ENCODE data around the gene CDCA4. TPM values are rescaled to one million over a fixed set of nuclear protein-coding genes. Genes with fewer than 3 reads are reported as not detected.

CDCA4 gene
- total RNA-seq, 1 experiment from 2014 or later, result 57.7 TPM

GRCh38 chr14:104964546-104964945, 56.3 kb downstream of the CDCA4 start:
- H3K4me3 Mint-ChIP-seq, result no peak overlapping the region
- no peaks in the 10 kb centered on the region for H3K9me3 Mint-ChIP-seq
- no peaks in the 10 kb centered on the region for H3K79me2 ChIP-seq (ENCODE audit: insufficient read depth, low read length)
- H2AK5ac ChIP-seq (ENCODE audit: insufficient read length, low read length), result no peak overlapping the region
- H3K4me1 ChIP-seq (ENCODE audit: insufficient read depth, low read length), result peaks cover 3% of the 10 kb centered on the region; the same call in 1 of the 2 replicates
- H2AFZ ChIP-seq (ENCODE audit: low read length), result no peak overlapping the region
- no peak overlapping the region for H3K56ac ChIP-seq (ENCODE audit: insufficient read length, low read depth, low read length)
- peaks cover 6% of the 10 kb centered on the region for H3K23me2 ChIP-seq (ENCODE audit: insufficient read length, low read depth, low read length, poor library complexity, severe bottlenecking)
- no peak for TF ChIP-seq CTCF (conservative IDR thresholded peaks at IDR 0.05)
- H3K4me2 ChIP-seq (ENCODE audit: insufficient read depth, insufficient read length, low read length), result no peak overlapping the region
- H3K9me3 ChIP-seq (ENCODE audit: control insufficient read depth, low read depth, low read length), result no peaks in the 10 kb centered on the region
- H3K79me1 ChIP-seq (ENCODE audit: insufficient read depth, low read depth, low read length, poor library complexity, severe bottlenecking), result no peaks in the 10 kb centered on the region
- H3K27ac Mint-ChIP-seq, result no peak overlapping the region
- no peaks in the 10 kb centered on the region for H3K36me3 Mint-ChIP-seq (ENCODE audit: insufficient read depth in 1 of 3, low read depth in 3 of 3)
- H3K4ac ChIP-seq (ENCODE audit: low read depth, low read length), result no peak overlapping the region
- H4K91ac ChIP-seq (ENCODE audit: insufficient read length, low read depth, low read length), result no peak overlapping the region
- no peak overlapping the region for H3K27ac ChIP-seq (ENCODE audit: insufficient read length, low read depth, low read length)
- no peaks in the 10 kb centered on the region; the same call in 1 of the 2 replicates for H3K27me3 ChIP-seq (ENCODE audit: insufficient read depth, low read length)
- peaks cover 11 to 17% of the 10 kb centered on the region in 2 experiments for H3K4me1 Mint-ChIP-seq
- H3K23ac ChIP-seq (ENCODE audit: insufficient read length, low read depth, low read length), result no peak overlapping the region
- peaks cover 23% of the 10 kb centered on the region for H3K27me3 Mint-ChIP-seq (ENCODE audit: low read depth)
- H4K8ac ChIP-seq (replicated peaks; ENCODE audit: insufficient read length, low read depth, low read length), result no peak overlapping the region
- H4K20me1 ChIP-seq (ENCODE audit: control insufficient read depth, insufficient read depth, insufficient read length), result no peaks in the 10 kb centered on the region
- no peak for DNase-seq
- H3K18ac ChIP-seq (ENCODE audit: insufficient read length, low read depth, low read length), result no peak overlapping the region
- H3K9ac ChIP-seq (ENCODE audit: extremely low read depth, insufficient read length, low read length), result no peak overlapping the region
- H3K14ac ChIP-seq (ENCODE audit: insufficient read depth, low read length), result no peak overlapping the region
- no peak overlapping the region for H2BK20ac ChIP-seq (ENCODE audit: low read depth, low read length, poor library complexity, severe bottlenecking)
- H2BK15ac ChIP-seq (ENCODE audit: low read depth, low read length), result no peak overlapping the region
- H2BK5ac ChIP-seq (ENCODE audit: insufficient read length, low read length), result no peak overlapping the region
- H2BK120ac ChIP-seq (ENCODE audit: low read depth, low read length, poor library complexity, severe bottlenecking), result no peak overlapping the region
- H4K5ac ChIP-seq (ENCODE audit: insufficient read length, low read depth, low read length), result no peak overlapping the region
- H3T11ph ChIP-seq (ENCODE audit: low read length), result no peak overlapping the region
- no peak overlapping the region for H2BK12ac ChIP-seq (ENCODE audit: insufficient read length, low read depth, low read length)
- WGBS (ENCODE audit: extremely low coverage, insufficient read length, low lambda C conversion rate), result no CpG with 5 or more reads among the region's 7 CpGs

Other genes starting within 250 kb of the CDCA4 start
- gene AKT1, start 225.3 kb downstream of the CDCA4 start, total RNA-seq (2021), result 95.1 and 101 TPM in 2 replicates
- gene ZBTB42, start 220.0 kb downstream of the CDCA4 start, total RNA-seq (2021), result 5.9 and 6.1 TPM in 2 replicates
- 28.5 and 28.8 TPM in 2 replicates for gene CEP170B, start 155.8 kb downstream of the CDCA4 start, total RNA-seq (2021)
- not detected in 2 replicates for gene PLD4, start 96.2 kb downstream of the CDCA4 start, total RNA-seq (2021)
- 2.3 and 2.8 TPM in 2 replicates for gene AHNAK2, start 42.7 kb downstream of the CDCA4 start, total RNA-seq (2021)
- 2.4 and 3.0 TPM in 2 replicates for gene CLBA1, start 35.3 kb downstream of the CDCA4 start, total RNA-seq (2021)
- gene GPR132, start 44.3 kb upstream of the CDCA4 start, total RNA-seq (2021), result 0.20 and 0.24 TPM in 2 replicates
- gene JAG2, start 147.7 kb upstream of the CDCA4 start, total RNA-seq (2021), result 11.3 and 11.4 TPM in 2 replicates
- 39.0 and 41.1 TPM in 2 replicates for gene NUDT14, start 160.2 kb upstream of the CDCA4 start, total RNA-seq (2021)
- gene BTBD6, start 227.4 kb upstream of the CDCA4 start, total RNA-seq (2021), result 22.9 and 23.3 TPM in 2 replicates